Mononuclear cell (primary cell): ENCODE results near the gene MCTP2. TPM values are rescaled to one million over a fixed set of nuclear protein-coding genes. Genes with fewer than 3 reads are reported as not detected.

Experiments used
- H3K27me3 ChIP-seq: 2 replicates; pipeline ENCODE4 v1.6.0; 2011; ENCODE audit warnings: low read length, control low read depth; ENCODE audit not compliant: insufficient read depth
- H3K4me1 ChIP-seq: 2 replicates; pipeline ENCODE4 v1.5.1; 2011; ENCODE audit warnings: mild to moderate bottlenecking, low read length, control low read depth; ENCODE audit not compliant: insufficient read depth
- H3K4me3 ChIP-seq: 2 replicates; pipeline ENCODE4 v1.5.1; 2011; ENCODE audit warnings: mild to moderate bottlenecking, low read length, moderate library complexity
- H3K9me3 ChIP-seq: 2 replicates; pipeline ENCODE4 v1.5.1; 2011; ENCODE audit warnings: low read depth, mild to moderate bottlenecking, control low read depth, low read length
- total RNA-seq: library from RNA; depleted of rRNA; stranded (reverse); fragments of >200 nt; gene quantifications from one replicate; pipeline ENCODE4 v1.2.3, GENCODE V29; 2012

MCTP2 gene
- total RNA-seq, 1 donor, result 55.9 TPM

- H3K4me3 ChIP-seq, result no peak overlapping the region
- H3K27me3 ChIP-seq, result no peaks in the 10 kb centered on the region
- no peaks in the 10 kb centered on the region for H3K9me3 ChIP-seq
- H3K4me1 ChIP-seq, result no peaks in the 10 kb centered on the region
Measured at GRCh38 chr15:94362385-94363092, 131.2 kb downstream of the MCTP2 start.

GRCh38 chr15:94363382-94363781 is 132.0 kb downstream of the MCTP2 start:
- no peaks in the 10 kb centered on the region for H3K9me3 ChIP-seq
- H3K4me1 ChIP-seq, result no peaks in the 10 kb centered on the region
- H3K27me3 ChIP-seq, result no peaks in the 10 kb centered on the region

GRCh38 chr15:94366781-94367180 is 135.4 kb downstream of the MCTP2 start:
- Histone ChIP-seq H3K4me1 (peaks cover 5% of the 10 kb centered on the region), H3K9me3 (no peaks in the 10 kb centered on the region), H3K27me3 (no peaks in the 10 kb centered on the region), H3K4me3 (no peak overlapping the region)

More at GRCh38 chr15:94363382-94363781, 132.0 kb downstream of the MCTP2 start:
- no peak overlapping the region for H3K4me3 ChIP-seq

- Histone ChIP-seq H3K4me3 (no peak overlapping the region), H3K9me3 (no peaks in the 10 kb centered on the region), H3K4me1 (peaks cover 5% of the 10 kb centered on the region), H3K27me3 (no peaks in the 10 kb centered on the region)
Measured at GRCh38 chr15:94367726-94368535, 136.6 kb downstream of the MCTP2 start.

GRCh38 chr15:94370206-94370935 is 139.0 kb downstream of the MCTP2 start:
- no peak overlapping the region for H3K4me3 ChIP-seq
- H3K4me1 ChIP-seq, result peaks cover 5% of the 10 kb centered on the region
- H3K27me3 ChIP-seq, result no peaks in the 10 kb centered on the region
- no peaks in the 10 kb centered on the region for H3K9me3 ChIP-seq

- H3K9me3 ChIP-seq, result no peaks in the 10 kb centered on the region
- peaks cover 5% of the 10 kb centered on the region for H3K4me1 ChIP-seq
- no peak overlapping the region for H3K4me3 ChIP-seq
- H3K27me3 ChIP-seq, result no peaks in the 10 kb centered on the region
Measured at GRCh38 chr15:94370936-94371285, 139.6 kb downstream of the MCTP2 start.

GRCh38 chr15:94372821-94373220 is 141.5 kb downstream of the MCTP2 start:
- Histone ChIP-seq H3K27me3 (no peaks in the 10 kb centered on the region), H3K9me3 (no peaks in the 10 kb centered on the region), H3K4me3 (no peak overlapping the region), H3K4me1 (peaks cover 5% of the 10 kb centered on the region)

- Histone ChIP-seq H3K9me3 (no peaks in the 10 kb centered on the region), H3K4me3 (no peak overlapping the region), H3K4me1 (no peaks in the 10 kb centered on the region), H3K27me3 (no peaks in the 10 kb centered on the region)
Measured at GRCh38 chr15:94375997-94376396, 144.6 kb downstream of the MCTP2 start.

- Histone ChIP-seq H3K4me3 (no peak overlapping the region), H3K9me3 (no peaks in the 10 kb centered on the region), H3K27me3 (no peaks in the 10 kb centered on the region)
Measured at GRCh38 chr15:94379986-94380385, 148.6 kb downstream of the MCTP2 start.

GRCh38 chr15:94380798-94381197 is 149.4 kb downstream of the MCTP2 start:
- no peaks in the 10 kb centered on the region for H3K9me3 ChIP-seq
- no peak overlapping the region for H3K4me3 ChIP-seq
- no peaks in the 10 kb centered on the region for H3K4me1 ChIP-seq

More at GRCh38 chr15:94379986-94380385, 148.6 kb downstream of the MCTP2 start:
- H3K4me1 ChIP-seq, result no peaks in the 10 kb centered on the region

GRCh38 chr15:94381384-94381783 is 150.0 kb downstream of the MCTP2 start:
- H3K4me3 ChIP-seq, result no peak overlapping the region
- H3K9me3 ChIP-seq, result no peaks in the 10 kb centered on the region
- no peaks in the 10 kb centered on the region for H3K4me1 ChIP-seq
- H3K27me3 ChIP-seq, result no peaks in the 10 kb centered on the region

More at GRCh38 chr15:94380798-94381197, 149.4 kb downstream of the MCTP2 start:
- no peaks in the 10 kb centered on the region for H3K27me3 ChIP-seq

- H3K27me3 ChIP-seq, result no peaks in the 10 kb centered on the region
Measured at GRCh38 chr15:94383041-94383440, 151.7 kb downstream of the MCTP2 start.

GRCh38 chr15:94383706-94384105 is 152.3 kb downstream of the MCTP2 start:
- H3K9me3 ChIP-seq, result no peaks in the 10 kb centered on the region
- peaks cover 19% of the 10 kb centered on the region for H3K4me1 ChIP-seq
- no peak overlapping the region for H3K4me3 ChIP-seq
- H3K27me3 ChIP-seq, result no peaks in the 10 kb centered on the region

More at GRCh38 chr15:94383041-94383440, 151.7 kb downstream of the MCTP2 start:
- Histone ChIP-seq H3K4me3 (no peak overlapping the region), H3K9me3 (no peaks in the 10 kb centered on the region), H3K4me1 (peaks cover 14% of the 10 kb centered on the region)

GRCh38 chr15:94385441-94385840 is 154.1 kb downstream of the MCTP2 start:
- H3K4me1 ChIP-seq, result peaks cover 22% of the 10 kb centered on the region
- no peaks in the 10 kb centered on the region for H3K27me3 ChIP-seq
- H3K9me3 ChIP-seq, result no peaks in the 10 kb centered on the region

GRCh38 chr15:94386351-94386750 is 155.0 kb downstream of the MCTP2 start:
- no peaks in the 10 kb centered on the region for H3K9me3 ChIP-seq
- H3K27me3 ChIP-seq, result no peaks in the 10 kb centered on the region
- peaks cover 22% of the 10 kb centered on the region for H3K4me1 ChIP-seq
- no peak overlapping the region for H3K4me3 ChIP-seq

More at GRCh38 chr15:94385441-94385840, 154.1 kb downstream of the MCTP2 start:
- H3K4me3 ChIP-seq, result no peak overlapping the region
